T-helper 17 cell (primary cell): ENCODE data around the gene CHST6. TPM values are rescaled to one million over a fixed set of nuclear protein-coding genes. Genes with fewer than 3 reads are reported as not detected.

Experiments
- ATAC-seq: fragments of 150-1000 bp; cut with Tn5 transposase; 2 replicates; pipeline ENCODE4 v1.10.0; 2021; ENCODE audit warnings: mild to moderate bottlenecking, moderate library complexity
- DNase-seq, 3 donors: peaks; one replicate each; pipeline versions ENCODE4 v3.0.0 to v3.0.0-alpha.2; 2020 to 2021
- H3K9me3 ChIP-seq: one replicate; pipeline ENCODE4 v1.7.0; 2013; ENCODE audit warnings: low read length, mild to moderate bottlenecking; ENCODE audit not compliant: control insufficient read depth, poor library complexity, severe bottlenecking
- H3K27ac Mint-ChIP-seq: one replicate; pipeline ENCODE4 v1.8.0; 2022; ENCODE audit warnings: mild to moderate bottlenecking, moderate library complexity, mixed read lengths
- H3K27me3 Mint-ChIP-seq: one replicate; pipeline ENCODE4 v1.8.0; 2022; ENCODE audit warnings: mixed read lengths
- H3K36me3 Mint-ChIP-seq: one replicate; pipeline ENCODE4 v1.8.0; 2022; ENCODE audit warnings: low read depth, mixed read lengths
- H3K4me1 Mint-ChIP-seq: one replicate; pipeline ENCODE4 v1.8.0; 2022; ENCODE audit warnings: mild to moderate bottlenecking, mixed read lengths
- H3K4me3 Mint-ChIP-seq: one replicate; pipeline ENCODE4 v1.8.0; 2022; ENCODE audit warnings: mild to moderate bottlenecking, moderate library complexity, mixed read lengths
- total RNA-seq, 4 donors: library from RNA in 2 of 4; stranded (reverse) in 2 of 4; gene quantifications; one replicate each; pipeline ENCODE4 v1.2.3 and lab custom pipeline; 2022 to 2026

Gene CHST6
- total RNA-seq, 2 donors from 2014 or later, result not detected

- DNase-seq, result no peak
- peaks cover 5% of the 10 kb centered on the region for H3K4me1 Mint-ChIP-seq
- ATAC-seq, result no peak
- no peaks in the 10 kb centered on the region for H3K9me3 ChIP-seq
- H3K27ac Mint-ChIP-seq, result no peak overlapping the region
- H3K27me3 Mint-ChIP-seq, result peaks cover 31% of the 10 kb centered on the region
- H3K36me3 Mint-ChIP-seq, result no peaks in the 10 kb centered on the region
- peak overlapping the region; percentile 85 for H3K4me3 Mint-ChIP-seq
Observed at GRCh38 chr16:75494661-75495075, 573 bp downstream of the CHST6 start.

- ATAC-seq (no peak), DNase-seq (no peak)
- H3K9me3 ChIP-seq, result no peaks in the 10 kb centered on the region
- peaks cover 5% of the 10 kb centered on the region for H3K4me1 Mint-ChIP-seq
- no peak overlapping the region for H3K27ac Mint-ChIP-seq
- H3K27me3 Mint-ChIP-seq, result peaks cover 31% of the 10 kb centered on the region
- peak overlapping the region; percentile 85 for H3K4me3 Mint-ChIP-seq
- H3K36me3 Mint-ChIP-seq, result no peaks in the 10 kb centered on the region
Observed at GRCh38 chr16:75494184-75494583, 1.1 kb downstream of the CHST6 start.

- no peaks in the 10 kb centered on the region for H3K9me3 ChIP-seq
- Mint-ChIP-seq H3K36me3 (no peaks in the 10 kb centered on the region), H3K4me3 (no peak overlapping the region), H3K4me1 (peaks cover 8% of the 10 kb centered on the region), H3K27ac (no peak overlapping the region), H3K27me3 (peaks cover 33% of the 10 kb centered on the region)
- ATAC-seq, result no peak
- no peak for DNase-seq
Observed at GRCh38 chr16:75491876-75492275, 3.4 kb downstream of the CHST6 start.

GRCh38 chr16:75488322-75488721 is 6.9 kb downstream of the CHST6 start:
- no peak overlapping the region for H3K27ac Mint-ChIP-seq
- H3K9me3 ChIP-seq, result no peaks in the 10 kb centered on the region
- H3K4me3 Mint-ChIP-seq, result no peak overlapping the region
- ATAC-seq (no peak), DNase-seq (no peak)
- H3K27me3 Mint-ChIP-seq, result peaks cover 34% of the 10 kb centered on the region
- H3K36me3 Mint-ChIP-seq, result peaks cover 3% of the 10 kb centered on the region
- H3K4me1 Mint-ChIP-seq, result peaks cover 6% of the 10 kb centered on the region

GRCh38 chr16:75486676-75487313 is 8.4 kb downstream of the CHST6 start:
- Mint-ChIP-seq H3K4me1 (peaks cover 6% of the 10 kb centered on the region), H3K27me3 (peaks cover 33% of the 10 kb centered on the region), H3K27ac (no peak overlapping the region), H3K4me3 (no peak overlapping the region), H3K36me3 (peaks cover 3% of the 10 kb centered on the region)
- ATAC-seq (no peak), DNase-seq (no peak)
- H3K9me3 ChIP-seq, result no peaks in the 10 kb centered on the region

GRCh38 chr16:75486014-75486675 is 9.1 kb downstream of the CHST6 start:
- H3K36me3 Mint-ChIP-seq, result peaks cover 3% of the 10 kb centered on the region
- ATAC-seq, result no peak
- DNase-seq, result no peak

GRCh38 chr16:75485230-75486013 is 9.8 kb downstream of the CHST6 start:
- ATAC-seq (no peak), DNase-seq (no peak)
- Mint-ChIP-seq H3K27ac (no peak overlapping the region), H3K27me3 (peaks cover 38% of the 10 kb centered on the region), H3K36me3 (peaks cover 3% of the 10 kb centered on the region), H3K4me3 (no peak overlapping the region), H3K4me1 (peaks cover 6% of the 10 kb centered on the region)
- H3K9me3 ChIP-seq, result no peaks in the 10 kb centered on the region

More at GRCh38 chr16:75486014-75486675, 9.1 kb downstream of the CHST6 start:
- Mint-ChIP-seq H3K4me1 (peaks cover 6% of the 10 kb centered on the region), H3K27ac (no peak overlapping the region), H3K27me3 (peaks cover 33% of the 10 kb centered on the region), H3K4me3 (no peak overlapping the region)
- H3K9me3 ChIP-seq, result no peaks in the 10 kb centered on the region

GRCh38 chr16:75483222-75483621 is 12.0 kb downstream of the CHST6 start:
- no peak for ATAC-seq
- Mint-ChIP-seq H3K36me3 (peaks cover 3% of the 10 kb centered on the region), H3K4me1 (peaks cover 3% of the 10 kb centered on the region), H3K27me3 (peaks cover 36% of the 10 kb centered on the region), H3K4me3 (no peak overlapping the region), H3K27ac (no peak overlapping the region)
- no peak for DNase-seq
- H3K9me3 ChIP-seq, result no peaks in the 10 kb centered on the region

GRCh38 chr16:75482434-75483205 is 12.6 kb downstream of the CHST6 start:
- H3K4me3 Mint-ChIP-seq, result no peak overlapping the region
- peaks cover 6% of the 10 kb centered on the region for H3K4me1 Mint-ChIP-seq
- no peak for DNase-seq
- H3K36me3 Mint-ChIP-seq, result peaks cover 3% of the 10 kb centered on the region
- no peak overlapping the region for H3K27ac Mint-ChIP-seq
- ATAC-seq, result no peak
- H3K27me3 Mint-ChIP-seq, result peaks cover 40% of the 10 kb centered on the region
- no peaks in the 10 kb centered on the region for H3K9me3 ChIP-seq

- Mint-ChIP-seq H3K27ac (no peak overlapping the region), H3K4me3 (no peak overlapping the region), H3K4me1 (peaks cover 6% of the 10 kb centered on the region), H3K27me3 (peaks cover 43% of the 10 kb centered on the region), H3K36me3 (peaks cover 3% of the 10 kb centered on the region)
- DNase-seq (no peak), ATAC-seq (no peak)
- H3K9me3 ChIP-seq, result no peaks in the 10 kb centered on the region
Observed at GRCh38 chr16:75481475-75481874, 13.8 kb downstream of the CHST6 start.

- Mint-ChIP-seq H3K27ac (no peak overlapping the region), H3K36me3 (no peaks in the 10 kb centered on the region), H3K27me3 (peaks cover 34% of the 10 kb centered on the region), H3K4me1 (peaks cover 3% of the 10 kb centered on the region), H3K4me3 (no peak overlapping the region)
- H3K9me3 ChIP-seq, result no peaks in the 10 kb centered on the region
- DNase-seq (no peak), ATAC-seq (no peak)
Observed at GRCh38 chr16:75479421-75479990, 15.7 kb downstream of the CHST6 start.

GRCh38 chr16:75478480-75479345 is 16.5 kb downstream of the CHST6 start:
- Mint-ChIP-seq H3K36me3 (no peaks in the 10 kb centered on the region), H3K4me1 (peaks cover 3% of the 10 kb centered on the region), H3K27me3 (peaks cover 34% of the 10 kb centered on the region), H3K27ac (no peak overlapping the region), H3K4me3 (no peak overlapping the region)
- no peak for DNase-seq
- ATAC-seq, result no peak
- no peaks in the 10 kb centered on the region for H3K9me3 ChIP-seq
